B cell (primary cell): ENCODE measurements around the gene G2E3.

Source experiments
- CTCF ChIP-seq: fragments of 200-600 bp; IDR thresholded peaks from one replicate; pipeline ENCODE4 v1.8.0; 2022; ENCODE audit warnings: antibody characterized with exemption, mild to moderate bottlenecking
- EZH2 ChIP-seq: IDR thresholded peaks from 2 replicates; pipeline ENCODE4 v1.6.1; 2012; ENCODE audit warnings: borderline replicate concordance, low read depth, mild to moderate bottlenecking, moderate library complexity, low read length; ENCODE audit not compliant: insufficient read depth, poor library complexity, severe bottlenecking

DNA sequence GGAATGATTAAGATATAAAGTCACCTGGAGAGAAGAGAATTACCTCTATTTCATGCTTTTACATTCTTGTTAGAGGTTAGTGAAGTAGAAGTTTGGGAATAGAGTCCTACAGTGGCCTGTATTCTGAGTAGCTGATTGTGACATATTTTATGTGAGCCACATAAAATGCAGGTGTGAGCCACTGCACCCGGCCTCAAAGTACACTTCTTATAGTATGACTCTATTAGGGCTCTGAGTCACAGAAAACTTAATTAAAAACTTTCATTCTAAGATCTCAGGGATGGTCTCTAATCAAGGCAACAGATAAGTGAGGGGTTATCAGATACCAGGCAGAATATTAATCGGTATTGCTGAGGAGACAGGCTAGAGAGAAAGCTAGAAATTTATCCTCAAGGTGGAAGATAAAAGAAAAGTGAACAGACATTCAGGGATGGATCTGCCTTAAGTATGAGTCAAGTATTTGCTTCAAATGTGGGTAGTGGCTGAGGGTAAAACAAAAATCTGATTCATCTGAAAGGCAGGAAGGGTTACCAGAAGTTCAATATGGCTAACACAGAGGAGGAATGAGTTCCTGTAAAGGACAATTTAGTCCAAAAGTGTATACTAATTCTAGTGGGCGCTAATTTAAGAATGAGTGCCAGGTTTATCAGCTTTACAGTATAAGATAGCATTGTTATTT is 5.5 kb upstream of the G2E3 start:
- TF ChIP-seq CTCF: no peak
- no peak for TF ChIP-seq EZH2
